ENCODE data around the gene GARS1. TPM values are rescaled to one million over a fixed set of nuclear protein-coding genes. Genes with fewer than 3 reads are reported as not detected.

GARS1 gene
- 197 and 214 TPM in 2 replicates for total RNA-seq

GRCh38 chr7:30594540-30595435 lies at the start of gene GARS1:
Gene GARS1, plus strand, starts transcription at chr7:30594878. Its CDS starts 44 bp downstream, at chr7:30594922.
- ATAC-seq (ENCODE audit: low read depth) = peak; percentile 82
- intact Hi-C loops (cut with micrococcal nuclease) = loop anchor here (1.0 to 10.0 kb wide), 7 partner anchors 90 to 1900 kb away; partner anchors contain the start of genes AVL9, FKBP14, GGCT and LSM5
- ChIA-PET CTCF (interaction anchor here (1.0 kb wide), 1 partner anchor 30 kb away, joined by 3 read pairs; no protein-coding TSS in a partner anchor), POLR2A (interaction anchor here (0.6 to 1.7 kb wide), 8 partner anchors 11 to 1901 kb away, joined by 3 to 5 read pairs (median 4); partner anchors contain the start of genes AVL9 and MTURN)
- no peaks in the 10 kb centered on the region for H3K9me3 Mint-ChIP-seq
- peaks cover 55% of the 10 kb centered on the region for H3K4me1 Mint-ChIP-seq
- no peak for TF ChIP-seq CTCF (IDR thresholded peaks at IDR 0.05)
- DNase-seq = peak; percentile 89
- peak within 1 kb of the TSS; percentile 99 for H3K27ac Mint-ChIP-seq
- H3K4me3 Mint-ChIP-seq = peak within 1 kb of the TSS; percentile 99
- H3K36me3 Mint-ChIP-seq (ENCODE audit: low read depth) = peaks cover 49% of the 10 kb centered on the region
- no peaks in the 10 kb centered on the region for H3K27me3 Mint-ChIP-seq

GRCh38 chr7:30545791-30546555 lies 48.7 kb upstream of the GARS1 start:
- intact Hi-C loops (cut with micrococcal nuclease) = no loop called here
- no peak overlapping the region for H3K4me3 Mint-ChIP-seq

GRCh38 chr7:30546596-30546995 lies 48.1 kb upstream of the GARS1 start:
- H3K9me3 Mint-ChIP-seq = no peaks in the 10 kb centered on the region
- TF ChIP-seq CTCF (IDR thresholded peaks at IDR 0.05) = no peak
- ATAC-seq (ENCODE audit: low read depth) (no peak), DNase-seq (no peak)
- H3K4me1 Mint-ChIP-seq = peaks cover 10% of the 10 kb centered on the region
- intact Hi-C loops (cut with micrococcal nuclease) = no loop called here
- POLR2A ChIA-PET = no interaction called here
- H3K27me3 Mint-ChIP-seq = no peaks in the 10 kb centered on the region
- H3K36me3 Mint-ChIP-seq (ENCODE audit: low read depth) = peaks cover 34% of the 10 kb centered on the region
- CTCF ChIA-PET = interaction anchor here (0.7 to 3.7 kb wide), 3 partner anchors 17 to 193 kb away, joined by 3 to 31 read pairs (median 6); no protein-coding TSS in a partner anchor
- H3K27ac Mint-ChIP-seq = no peak overlapping the region
- H3K4me3 Mint-ChIP-seq = no peak overlapping the region

More at GRCh38 chr7:30545791-30546555, 48.7 kb upstream of the GARS1 start:
- CTCF ChIA-PET = interaction anchor here (0.7 to 3.7 kb wide), 3 partner anchors 17 to 194 kb away, joined by 3 to 31 read pairs (median 6); no protein-coding TSS in a partner anchor
- peaks cover 4% of the 10 kb centered on the region for H3K4me1 Mint-ChIP-seq
- ATAC-seq (ENCODE audit: low read depth) (no peak), DNase-seq (no peak)
- H3K9me3 Mint-ChIP-seq = no peaks in the 10 kb centered on the region
- no peaks in the 10 kb centered on the region for H3K27me3 Mint-ChIP-seq
- no peak for TF ChIP-seq CTCF (IDR thresholded peaks at IDR 0.05)
- POLR2A ChIA-PET = no interaction called here
- peaks cover 34% of the 10 kb centered on the region for H3K36me3 Mint-ChIP-seq (ENCODE audit: low read depth)
- no peak overlapping the region for H3K27ac Mint-ChIP-seq

- intact Hi-C loops (cut with micrococcal nuclease) = loop anchor here (2.0 kb wide), 2 partner anchors 16 to 192 kb away; no protein-coding TSS in a partner anchor
- peak; percentile 47 for TF ChIP-seq CTCF (IDR thresholded peaks at IDR 0.05)
- ATAC-seq (ENCODE audit: low read depth) (peak; percentile 57), DNase-seq (no peak)
- Mint-ChIP-seq H3K4me1 (peaks cover 10% of the 10 kb centered on the region), H3K27me3 (no peaks in the 10 kb centered on the region), H3K27ac (no peak overlapping the region), H3K4me3 (no peak overlapping the region), H3K9me3 (no peaks in the 10 kb centered on the region), H3K36me3 (ENCODE audit: low read depth) (peaks cover 33% of the 10 kb centered on the region)
- ChIA-PET CTCF (interaction anchor here (1.0 to 3.7 kb wide), 2 partner anchors 14 to 27 kb away, joined by 3 to 31 read pairs; no protein-coding TSS in a partner anchor), POLR2A (no interaction called here)
Observed at GRCh38 chr7:30548845-30549244, 45.8 kb upstream of the GARS1 start.

Measured in activated B cell treated with CpG ODN at 0.5 μM for 24 hours (primary cell).